Measurements from ENCODE around the gene ZNF768.

DNA sequence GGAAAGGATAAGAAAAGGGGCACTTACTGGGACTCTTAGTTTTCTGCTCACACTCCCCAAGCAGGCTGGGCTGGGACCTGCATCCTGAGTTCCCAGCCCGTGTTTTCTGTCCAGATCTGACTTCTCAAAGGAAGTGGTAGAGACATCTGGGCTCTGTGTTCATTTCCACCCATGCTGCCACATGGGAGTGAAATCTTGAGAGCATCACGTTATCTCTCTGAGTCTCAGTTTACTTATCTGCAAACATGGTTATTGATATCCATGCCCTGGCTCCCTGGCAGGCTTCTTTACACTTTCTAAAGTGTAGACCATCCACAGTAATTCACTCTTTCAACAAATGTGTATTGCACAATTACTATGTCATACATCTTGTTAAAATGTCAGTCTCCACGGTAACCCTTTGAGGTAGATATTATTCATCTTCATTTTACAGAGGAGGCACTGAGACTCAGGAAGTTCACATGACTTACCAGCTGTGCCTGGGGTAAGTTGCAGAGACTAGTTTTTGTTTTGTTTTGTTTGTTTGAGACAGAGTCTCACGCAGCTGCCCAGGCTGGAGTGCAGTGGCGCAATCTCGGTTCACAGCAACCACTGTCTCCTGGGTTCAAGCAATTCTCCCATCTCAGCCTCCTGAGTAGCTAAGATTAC is 41.7 kb upstream of the ZNF768 start:
- TF ChIP-seq, protein P1, sequence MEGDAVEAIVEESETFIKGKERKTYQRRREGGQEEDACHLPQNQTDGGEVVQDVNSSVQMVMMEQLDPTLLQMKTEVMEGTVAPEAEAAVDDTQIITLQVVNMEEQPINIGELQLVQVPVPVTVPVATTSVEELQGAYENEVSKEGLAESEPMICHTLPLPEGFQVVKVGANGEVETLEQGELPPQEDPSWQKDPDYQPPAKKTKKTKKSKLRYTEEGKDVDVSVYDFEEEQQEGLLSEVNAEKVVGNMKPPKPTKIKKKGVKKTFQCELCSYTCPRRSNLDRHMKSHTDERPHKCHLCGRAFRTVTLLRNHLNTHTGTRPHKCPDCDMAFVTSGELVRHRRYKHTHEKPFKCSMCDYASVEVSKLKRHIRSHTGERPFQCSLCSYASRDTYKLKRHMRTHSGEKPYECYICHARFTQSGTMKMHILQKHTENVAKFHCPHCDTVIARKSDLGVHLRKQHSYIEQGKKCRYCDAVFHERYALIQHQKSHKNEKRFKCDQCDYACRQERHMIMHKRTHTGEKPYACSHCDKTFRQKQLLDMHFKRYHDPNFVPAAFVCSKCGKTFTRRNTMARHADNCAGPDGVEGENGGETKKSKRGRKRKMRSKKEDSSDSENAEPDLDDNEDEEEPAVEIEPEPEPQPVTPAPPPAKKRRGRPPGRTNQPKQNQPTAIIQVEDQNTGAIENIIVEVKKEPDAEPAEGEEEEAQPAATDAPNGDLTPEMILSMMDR (IDR thresholded peaks at IDR 0.05) = no peak
- no peak for TF ChIP-seq ZFX (IDR thresholded peaks at IDR 0.05; ENCODE audit: borderline replicate concordance)
